Measurements from ENCODE around the gene PTPA. TPM values are rescaled to one million over a fixed set of nuclear protein-coding genes. Genes with fewer than 3 reads are reported as not detected.
A peak's percentile ranks its signal among the peaks of the same experiment; 100 is the strongest.

PTPA gene
- polyA plus RNA-seq, 1 experiment, result 140 TPM

GRCh38 chr9:129145316-129145715, 34.1 kb downstream of the PTPA start:
- no peak overlapping the region for H3K4me3 ChIP-seq (ENCODE audit: low read depth, low read length)
- DNase-seq (ENCODE audit: low read depth, low spot score), result no peak
- H3K9me3 ChIP-seq (ENCODE audit: control insufficient read depth, insufficient read depth, low read length), result no peaks in the 10 kb centered on the region; the same call in 1 of the 2 replicates
- ChIA-PET POLR2A (interaction anchor here (0.5 to 3.7 kb wide), 7 partner anchors 21 to 660 kb away, joined by 3 to 29 read pairs (median 11); partner anchors contain the start of gene IER5L), CTCF (interaction anchor here (0.7 to 1.2 kb wide), 2 partner anchors 35 to 469 kb away, joined by 3 to 4 read pairs; no protein-coding TSS in a partner anchor)
- H3K27me3 ChIP-seq (ENCODE audit: control insufficient read depth, insufficient read depth, low read length), result no peaks in the 10 kb centered on the region
- TF ChIP-seq, protein P1, sequence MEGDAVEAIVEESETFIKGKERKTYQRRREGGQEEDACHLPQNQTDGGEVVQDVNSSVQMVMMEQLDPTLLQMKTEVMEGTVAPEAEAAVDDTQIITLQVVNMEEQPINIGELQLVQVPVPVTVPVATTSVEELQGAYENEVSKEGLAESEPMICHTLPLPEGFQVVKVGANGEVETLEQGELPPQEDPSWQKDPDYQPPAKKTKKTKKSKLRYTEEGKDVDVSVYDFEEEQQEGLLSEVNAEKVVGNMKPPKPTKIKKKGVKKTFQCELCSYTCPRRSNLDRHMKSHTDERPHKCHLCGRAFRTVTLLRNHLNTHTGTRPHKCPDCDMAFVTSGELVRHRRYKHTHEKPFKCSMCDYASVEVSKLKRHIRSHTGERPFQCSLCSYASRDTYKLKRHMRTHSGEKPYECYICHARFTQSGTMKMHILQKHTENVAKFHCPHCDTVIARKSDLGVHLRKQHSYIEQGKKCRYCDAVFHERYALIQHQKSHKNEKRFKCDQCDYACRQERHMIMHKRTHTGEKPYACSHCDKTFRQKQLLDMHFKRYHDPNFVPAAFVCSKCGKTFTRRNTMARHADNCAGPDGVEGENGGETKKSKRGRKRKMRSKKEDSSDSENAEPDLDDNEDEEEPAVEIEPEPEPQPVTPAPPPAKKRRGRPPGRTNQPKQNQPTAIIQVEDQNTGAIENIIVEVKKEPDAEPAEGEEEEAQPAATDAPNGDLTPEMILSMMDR (IDR thresholded peaks at IDR 0.05; ENCODE audit: low read depth, low read length), result no peak
- peak overlapping the region; percentile 97 for H3K27ac ChIP-seq (ENCODE audit: low read depth, low read length)

GRCh38 chr9:129145841-129146292, 34.7 kb downstream of the PTPA start:
- TF ChIP-seq, protein P1 (IDR thresholded peaks at IDR 0.05; ENCODE audit: low read depth, low read length), result no peak
- no peaks in the 10 kb centered on the region for H3K27me3 ChIP-seq (ENCODE audit: control insufficient read depth, insufficient read depth, low read length)
- ChIA-PET CTCF (interaction anchor here (1.0 to 1.7 kb wide), 3 partner anchors 14 to 468 kb away, joined by 3 to 19 read pairs (median 6); no protein-coding TSS in a partner anchor), POLR2A (interaction anchor here (0.5 to 1.5 kb wide), 9 partner anchors 21 to 659 kb away, joined by 3 to 13 read pairs (median 4); partner anchors contain the start of gene IER5L)
- H3K4me3 ChIP-seq (ENCODE audit: low read depth, low read length), result no peak overlapping the region
- peak overlapping the region; percentile 97 for H3K27ac ChIP-seq (ENCODE audit: low read depth, low read length)
- DNase-seq (ENCODE audit: low read depth, low spot score), result peak; percentile 86
- no peaks in the 10 kb centered on the region; the same call in 1 of the 2 replicates for H3K9me3 ChIP-seq (ENCODE audit: control insufficient read depth, insufficient read depth, low read length)

- H3K9me3 ChIP-seq (ENCODE audit: control insufficient read depth, insufficient read depth, low read length), result no peaks in the 10 kb centered on the region; the same call in 1 of the 2 replicates
- CTCF ChIA-PET, result interaction anchor here (1.0 to 1.7 kb wide), 2 partner anchors 15 to 27 kb away, joined by 6 to 19 read pairs; no protein-coding TSS in a partner anchor
- no peak for DNase-seq (ENCODE audit: low read depth, low spot score)
- TF ChIP-seq, protein P1 (IDR thresholded peaks at IDR 0.05; ENCODE audit: low read depth, low read length), result no peak
- POLR2A ChIA-PET, result interaction anchor here (0.5 to 1.5 kb wide), 7 partner anchors 20 to 617 kb away, joined by 3 to 13 read pairs (median 5); partner anchors contain the start of gene IER5L
- peak overlapping the region; percentile 97 for H3K27ac ChIP-seq (ENCODE audit: low read depth, low read length)
- H3K27me3 ChIP-seq (ENCODE audit: control insufficient read depth, insufficient read depth, low read length), result no peaks in the 10 kb centered on the region
- H3K4me3 ChIP-seq (ENCODE audit: low read depth, low read length), result no peak overlapping the region
These were observed 35.3 kb downstream of the PTPA start for GRCh38 chr9:129146441-129146941.

GRCh38 chr9:129148463-129149204, 37.4 kb downstream of the PTPA start:
- TF ChIP-seq, protein P1 (IDR thresholded peaks at IDR 0.05; ENCODE audit: low read depth, low read length), result no peak
- DNase-seq (ENCODE audit: low read depth, low spot score), result no peak
- POLR2A ChIA-PET, result interaction anchor here (0.7 kb wide), 1 partner anchor 18 kb away, joined by 9 read pairs; no protein-coding TSS in a partner anchor
- Histone ChIP-seq H3K27ac (ENCODE audit: low read depth, low read length) (peak overlapping the region; percentile 11), H3K4me3 (ENCODE audit: low read depth, low read length) (no peak overlapping the region), H3K9me3 (ENCODE audit: control insufficient read depth, insufficient read depth, low read length) (no peaks in the 10 kb centered on the region; the same call in 1 of the 2 replicates), H3K27me3 (ENCODE audit: control insufficient read depth, insufficient read depth, low read length) (no peaks in the 10 kb centered on the region)
- CTCF ChIA-PET, result interaction anchor here (0.6 kb wide), 1 partner anchor 10 kb away, joined by 3 read pairs; no protein-coding TSS in a partner anchor
